ENCODE results near the gene HCK.

Gene HCK

GRCh38 chr20:32024683-32025295 lies 27.3 kb upstream of the HCK start:
- H4K91ac ChIP-seq (ENCODE audit: low read depth, low read length) = no peak overlapping the region
- no peaks in the 10 kb centered on the region for H3K4me1 ChIP-seq (ENCODE audit: control insufficient read depth in 1 of 2, insufficient read depth in 2 of 2, low read length in 2 of 2)
- no peak overlapping the region for H2BK5ac ChIP-seq (ENCODE audit: low read depth, low read length, poor library complexity)
- H3K27me3 ChIP-seq (ENCODE audit: insufficient read depth, low read length) = peaks cover 2% of the 10 kb centered on the region
- no peak overlapping the region for H2AFZ ChIP-seq (ENCODE audit: insufficient read depth, low read length, poor library complexity)
- no peak overlapping the region for H3K14ac ChIP-seq (ENCODE audit: low read length)
- H3K79me1 ChIP-seq (ENCODE audit: low read length) = no peaks in the 10 kb centered on the region
- no peak overlapping the region for H3K18ac ChIP-seq (ENCODE audit: low read length)
- no peak overlapping the region for H3K23ac ChIP-seq (ENCODE audit: low read length)
- no peaks in the 10 kb centered on the region for H3K79me2 ChIP-seq (ENCODE audit: control insufficient read depth, insufficient read depth, low read length, poor library complexity)
- no peak overlapping the region for H3K4ac ChIP-seq (ENCODE audit: low read depth, low read length)
- no peaks in the 10 kb centered on the region for H3K9me3 ChIP-seq (ENCODE audit: insufficient read depth, low read depth, low read length)
- no peak overlapping the region for H3K9ac ChIP-seq (ENCODE audit: low read length)
- no peak overlapping the region for H3K4me3 ChIP-seq (ENCODE audit: low read depth, low read length)
- H4K12ac ChIP-seq (ENCODE audit: low read depth, low read length) = no peak overlapping the region
- H2AK5ac ChIP-seq (ENCODE audit: low read length) = no peak overlapping the region
- no peak overlapping the region for H3K4me2 ChIP-seq (ENCODE audit: low read length)
- WGBS (ENCODE audit: extremely low coverage, insufficient coverage, insufficient read length) = no CpG with 5 or more reads among the region's 6 CpGs
- no peak overlapping the region for H3K27ac ChIP-seq (ENCODE audit: low read depth, low read length)
- no peak for DNase-seq
- H3K36me3 ChIP-seq (ENCODE audit: control insufficient read depth in 1 of 2, insufficient read depth in 2 of 2, low read length in 2 of 2) = no peaks in the 10 kb centered on the region
- H2BK12ac ChIP-seq (ENCODE audit: low read length) = no peak overlapping the region
- H4K8ac ChIP-seq (ENCODE audit: low read depth, low read length) = no peak overlapping the region
- H2BK120ac ChIP-seq (ENCODE audit: insufficient read depth, low read length, poor library complexity) = no peak overlapping the region

DNA sequence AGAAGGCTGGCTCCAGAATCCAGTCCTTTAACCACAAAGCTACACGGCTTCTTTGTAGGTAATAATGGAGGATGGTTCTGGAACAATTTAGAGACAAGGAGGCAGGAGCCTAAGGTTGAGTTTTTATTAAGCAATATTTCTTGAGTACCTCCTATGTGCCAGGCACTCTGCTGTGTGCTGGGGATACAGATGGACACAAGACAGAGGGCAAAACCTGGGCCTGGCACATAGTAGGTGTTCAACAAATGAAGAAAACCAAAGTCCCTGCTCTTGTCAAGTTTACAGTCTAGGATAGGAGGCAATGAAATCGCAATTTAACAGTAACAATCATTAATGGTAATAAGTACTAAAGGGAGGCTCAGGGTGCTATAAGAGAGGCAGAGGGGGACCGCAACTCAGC lies 24.4 kb upstream of the HCK start:
- Histone ChIP-seq H3K4ac (ENCODE audit: low read depth, low read length) (no peak overlapping the region), H3K79me1 (ENCODE audit: low read length) (no peaks in the 10 kb centered on the region), H3K4me2 (ENCODE audit: low read length) (no peak overlapping the region), H3K27ac (ENCODE audit: low read depth, low read length) (no peak overlapping the region), H2AFZ (ENCODE audit: insufficient read depth, low read length, poor library complexity) (no peak overlapping the region), H2BK12ac (ENCODE audit: low read length) (no peak overlapping the region), H3K23ac (ENCODE audit: low read length) (no peak overlapping the region), H3K79me2 (ENCODE audit: control insufficient read depth, insufficient read depth, low read length, poor library complexity) (no peaks in the 10 kb centered on the region), H2BK120ac (ENCODE audit: insufficient read depth, low read length, poor library complexity) (no peak overlapping the region), H3K36me3 (ENCODE audit: control insufficient read depth in 1 of 2, insufficient read depth in 2 of 2, low read length in 2 of 2) (no peaks in the 10 kb centered on the region), H3K18ac (ENCODE audit: low read length) (no peak overlapping the region), H4K8ac (ENCODE audit: low read depth, low read length) (no peak overlapping the region), H4K91ac (ENCODE audit: low read depth, low read length) (no peak overlapping the region), H3K4me1 (ENCODE audit: control insufficient read depth in 1 of 2, insufficient read depth in 2 of 2, low read length in 2 of 2) (peaks cover 2 to 3% of the 10 kb centered on the region in 2 experiments), H3K14ac (ENCODE audit: low read length) (no peak overlapping the region), H2AK5ac (ENCODE audit: low read length) (no peak overlapping the region), H3K27me3 (ENCODE audit: insufficient read depth, low read length) (no peaks in the 10 kb centered on the region), H2BK5ac (ENCODE audit: low read depth, low read length, poor library complexity) (no peak overlapping the region), H3K9me3 (ENCODE audit: insufficient read depth, low read depth, low read length) (no peaks in the 10 kb centered on the region), H4K12ac (ENCODE audit: low read depth, low read length) (no peak overlapping the region), H3K4me3 (ENCODE audit: low read depth, low read length) (no peak overlapping the region), H3K9ac (ENCODE audit: low read length) (no peak overlapping the region)
- WGBS (ENCODE audit: extremely low coverage, insufficient coverage, insufficient read length) = no CpG with 5 or more reads among the region's 3 CpGs
- DNase-seq = no peak

- no peak overlapping the region for H2BK120ac ChIP-seq (ENCODE audit: insufficient read depth, low read length, poor library complexity)
- no peak for DNase-seq
- no peak overlapping the region for H2BK5ac ChIP-seq (ENCODE audit: low read depth, low read length, poor library complexity)
- H2BK12ac ChIP-seq (ENCODE audit: low read length) = no peak overlapping the region
- peaks cover 2 to 3% of the 10 kb centered on the region in 2 experiments for H3K4me1 ChIP-seq (ENCODE audit: control insufficient read depth in 1 of 2, insufficient read depth in 2 of 2, low read length in 2 of 2)
- no peak overlapping the region for H3K18ac ChIP-seq (ENCODE audit: low read length)
- no peak overlapping the region for H3K14ac ChIP-seq (ENCODE audit: low read length)
- H4K91ac ChIP-seq (ENCODE audit: low read depth, low read length) = no peak overlapping the region
- no peak overlapping the region for H2AFZ ChIP-seq (ENCODE audit: insufficient read depth, low read length, poor library complexity)
- no peaks in the 10 kb centered on the region for H3K79me1 ChIP-seq (ENCODE audit: low read length)
- no CpG with 5 or more reads among the region's 12 CpGs for WGBS (ENCODE audit: extremely low coverage, insufficient coverage, insufficient read length)
- H3K36me3 ChIP-seq (ENCODE audit: control insufficient read depth in 1 of 2, insufficient read depth in 2 of 2, low read length in 2 of 2) = no peaks in the 10 kb centered on the region
- no peaks in the 10 kb centered on the region for H3K27me3 ChIP-seq (ENCODE audit: insufficient read depth, low read length)
- H3K4ac ChIP-seq (ENCODE audit: low read depth, low read length) = no peak overlapping the region
- no peak overlapping the region for H2AK5ac ChIP-seq (ENCODE audit: low read length)
- H4K12ac ChIP-seq (ENCODE audit: low read depth, low read length) = no peak overlapping the region
- no peak overlapping the region for H3K4me3 ChIP-seq (ENCODE audit: low read depth, low read length)
- H3K79me2 ChIP-seq (ENCODE audit: control insufficient read depth, insufficient read depth, low read length, poor library complexity) = no peaks in the 10 kb centered on the region
- H3K9ac ChIP-seq (ENCODE audit: low read length) = no peak overlapping the region
- no peak overlapping the region for H3K4me2 ChIP-seq (ENCODE audit: low read length)
- no peak overlapping the region for H4K8ac ChIP-seq (ENCODE audit: low read depth, low read length)
- H3K9me3 ChIP-seq (ENCODE audit: insufficient read depth, low read depth, low read length) = no peaks in the 10 kb centered on the region
- no peak overlapping the region for H3K27ac ChIP-seq (ENCODE audit: low read depth, low read length)
- H3K23ac ChIP-seq (ENCODE audit: low read length) = no peak overlapping the region
Measured at GRCh38 chr20:32028647-32029372, 23.2 kb upstream of the HCK start.

- H2BK12ac ChIP-seq (ENCODE audit: low read length) = no peak overlapping the region
- WGBS (ENCODE audit: extremely low coverage, insufficient coverage, insufficient read length) = no CpG with 5 or more reads among the region's 11 CpGs
- H3K79me2 ChIP-seq (ENCODE audit: control insufficient read depth, insufficient read depth, low read length, poor library complexity) = no peaks in the 10 kb centered on the region
- H3K27me3 ChIP-seq (ENCODE audit: insufficient read depth, low read length) = no peaks in the 10 kb centered on the region
- no peaks in the 10 kb centered on the region for H3K9me3 ChIP-seq (ENCODE audit: insufficient read depth, low read depth, low read length)
- no peak overlapping the region for H3K9ac ChIP-seq (ENCODE audit: low read length)
- no peak overlapping the region for H3K4me2 ChIP-seq (ENCODE audit: low read length)
- peaks cover 2 to 3% of the 10 kb centered on the region in 2 experiments for H3K4me1 ChIP-seq (ENCODE audit: control insufficient read depth in 1 of 2, insufficient read depth in 2 of 2, low read length in 2 of 2)
- no peak overlapping the region for H4K91ac ChIP-seq (ENCODE audit: low read depth, low read length)
- no peak overlapping the region for H4K8ac ChIP-seq (ENCODE audit: low read depth, low read length)
- no peak overlapping the region for H3K14ac ChIP-seq (ENCODE audit: low read length)
- H2BK5ac ChIP-seq (ENCODE audit: low read depth, low read length, poor library complexity) = no peak overlapping the region
- H3K4ac ChIP-seq (ENCODE audit: low read depth, low read length) = no peak overlapping the region
- no peak overlapping the region for H4K12ac ChIP-seq (ENCODE audit: low read depth, low read length)
- no peak overlapping the region for H2AFZ ChIP-seq (ENCODE audit: insufficient read depth, low read length, poor library complexity)
- no peak overlapping the region for H3K27ac ChIP-seq (ENCODE audit: low read depth, low read length)
- H3K23ac ChIP-seq (ENCODE audit: low read length) = no peak overlapping the region
- no peak for DNase-seq
- no peak overlapping the region for H2BK120ac ChIP-seq (ENCODE audit: insufficient read depth, low read length, poor library complexity)
- no peak overlapping the region for H2AK5ac ChIP-seq (ENCODE audit: low read length)
- H3K4me3 ChIP-seq (ENCODE audit: low read depth, low read length) = no peak overlapping the region
- no peak overlapping the region for H3K18ac ChIP-seq (ENCODE audit: low read length)
- H3K36me3 ChIP-seq (ENCODE audit: control insufficient read depth in 1 of 2, insufficient read depth in 2 of 2, low read length in 2 of 2) = no peaks in the 10 kb centered on the region
- H3K79me1 ChIP-seq (ENCODE audit: low read length) = no peaks in the 10 kb centered on the region
Measured at GRCh38 chr20:32029561-32029960, 22.5 kb upstream of the HCK start.

Measured in trophoblast cell (in vitro differentiated cells and primary cell).